ENCODE data around the gene CIAO3. TPM values are rescaled to one million over a fixed set of nuclear protein-coding genes. Genes with fewer than 3 reads are reported as not detected.
A peak's percentile ranks its signal among the peaks of the same experiment; 100 is the strongest.
"Not testable (repeated sequence)": the region's sequence is repeated elsewhere in the genome, so short reads cannot be mapped to it uniquely, and the experiment has no call there.

Gene CIAO3
- total RNA-seq, 2 donors from 2014 or later, result 39.2 to 47.1 TPM

DNA sequence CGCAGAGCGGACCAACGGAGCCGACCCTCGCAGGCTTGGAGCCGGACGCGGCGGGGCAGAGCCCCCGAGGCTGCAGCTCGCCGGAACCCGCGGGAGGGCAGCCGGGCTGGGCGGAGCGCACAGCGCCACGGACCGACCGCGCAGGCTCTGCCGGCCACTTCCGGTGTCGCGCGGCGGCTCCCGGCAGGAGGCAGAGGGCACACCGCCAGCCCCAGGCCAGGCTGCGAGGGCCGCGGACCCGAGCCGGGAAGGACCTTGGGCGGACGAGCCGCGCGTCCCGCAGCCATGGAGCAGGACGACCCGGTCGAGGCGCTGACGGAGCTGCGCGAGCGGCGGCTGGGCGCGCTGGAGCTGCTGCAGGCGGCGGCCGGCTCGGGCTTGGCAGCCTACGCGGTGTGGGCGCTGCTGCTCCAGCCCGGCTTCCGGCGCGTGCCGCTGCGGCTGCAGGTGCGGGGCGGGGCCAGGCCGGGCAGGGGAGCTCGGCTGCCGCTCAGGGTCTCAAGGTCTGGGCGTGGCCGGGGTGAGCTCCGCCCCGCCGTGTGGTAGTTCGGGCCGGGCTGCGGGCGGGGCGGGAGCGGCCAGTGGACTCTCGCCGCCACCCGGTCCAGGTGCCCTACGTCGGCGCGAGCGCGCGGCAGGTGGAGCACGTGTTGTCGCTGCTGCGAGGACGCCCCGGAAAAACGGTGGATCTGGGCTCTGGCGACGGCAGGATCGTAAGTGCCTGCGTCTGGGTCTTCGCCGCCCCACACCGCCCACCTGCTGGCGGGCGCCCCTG, 19.6 kb downstream of the CIAO3 start, which contains the start of gene ANTKMT:
TSS of gene ANTKMT (plus strand) at position 157 of the 775 bp plus-strand sequence. CDS start at position 286, 129 bp downstream.
- peak within 1 kb of the TSS; percentile 66 for H3K27ac Mint-ChIP-seq
- no peaks in the 10 kb centered on the region for H3K9me3 Mint-ChIP-seq
- H3K27me3 Mint-ChIP-seq, result no peaks in the 10 kb centered on the region
- peak within 1 kb of the TSS; percentile 80 for H3K4me3 Mint-ChIP-seq
- no peaks in the 10 kb centered on the region for H3K4me1 Mint-ChIP-seq
- no peaks in the 10 kb centered on the region for H3K36me3 Mint-ChIP-seq (ENCODE audit: low read depth)
- ATAC-seq (replicated peaks), result peak; percentile 76

- no peaks in the 10 kb centered on the region for H3K36me3 Mint-ChIP-seq (ENCODE audit: low read depth)
- ATAC-seq (replicated peaks), result peak; percentile 57
- H3K9me3 Mint-ChIP-seq, result no peaks in the 10 kb centered on the region
- no peaks in the 10 kb centered on the region for H3K27me3 Mint-ChIP-seq
- peak overlapping the region; percentile 66 for H3K27ac Mint-ChIP-seq
- H3K4me3 Mint-ChIP-seq, result peak overlapping the region; percentile 80
- no peaks in the 10 kb centered on the region for H3K4me1 Mint-ChIP-seq
Observed at GRCh38 chr16:720447-720989, 20.3 kb downstream of the CIAO3 start.

DNA sequence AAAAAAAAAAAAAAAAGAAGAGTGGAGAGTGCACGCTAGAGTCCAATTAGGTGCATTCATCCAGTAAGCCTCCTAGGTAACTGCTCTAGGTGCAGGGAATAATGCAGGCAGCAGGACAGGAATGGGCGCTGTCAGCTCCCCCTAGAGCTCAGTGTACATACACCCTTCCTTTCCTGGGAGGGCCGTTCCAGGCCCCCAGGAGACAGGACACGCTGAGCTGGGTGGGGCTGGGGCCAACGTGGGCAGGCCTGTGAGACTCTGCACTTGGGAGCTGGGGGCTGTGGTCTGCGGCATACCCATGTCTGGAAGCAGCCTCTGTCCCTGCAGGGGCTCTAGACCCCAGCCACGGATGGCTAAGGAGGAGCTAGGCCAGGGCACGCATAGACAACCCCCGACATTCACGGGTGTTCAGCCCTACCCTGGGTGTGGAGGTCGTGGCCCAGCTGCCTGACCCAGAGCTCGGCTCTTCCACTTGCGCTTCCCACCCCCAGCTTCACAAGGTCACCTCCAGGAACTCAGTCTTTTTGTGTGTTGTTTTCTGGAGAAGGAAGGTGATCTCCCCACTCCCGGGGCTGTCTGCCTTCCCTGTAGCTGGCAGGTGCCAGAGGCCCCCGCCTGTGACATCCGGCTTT, 20.9 kb downstream of the CIAO3 start:
- Mint-ChIP-seq H3K27me3 (no peaks in the 10 kb centered on the region), H3K4me3 (peak overlapping the region; percentile 80), H3K27ac (peak overlapping the region; percentile 66), H3K4me1 (no peaks in the 10 kb centered on the region), H3K36me3 (ENCODE audit: low read depth) (no peaks in the 10 kb centered on the region), H3K9me3 (no peaks in the 10 kb centered on the region)
- peak; percentile 3 for ATAC-seq (replicated peaks)

GRCh38 chr16:718922-719321, 21.9 kb downstream of the CIAO3 start:
- ATAC-seq (replicated peaks), result no peak
- Mint-ChIP-seq H3K4me3 (peak overlapping the region; percentile 80), H3K4me1 (no peaks in the 10 kb centered on the region), H3K27me3 (no peaks in the 10 kb centered on the region), H3K27ac (no peak overlapping the region), H3K36me3 (ENCODE audit: low read depth) (no peaks in the 10 kb centered on the region), H3K9me3 (no peaks in the 10 kb centered on the region)

- Mint-ChIP-seq H3K27me3 (no peaks in the 10 kb centered on the region), H3K9me3 (no peaks in the 10 kb centered on the region), H3K27ac (no peak overlapping the region), H3K36me3 (ENCODE audit: low read depth) (no peaks in the 10 kb centered on the region), H3K4me1 (no peaks in the 10 kb centered on the region), H3K4me3 (no peak overlapping the region)
- no peak for ATAC-seq (replicated peaks)
Observed at GRCh38 chr16:718389-718788, 22.4 kb downstream of the CIAO3 start.

DNA sequence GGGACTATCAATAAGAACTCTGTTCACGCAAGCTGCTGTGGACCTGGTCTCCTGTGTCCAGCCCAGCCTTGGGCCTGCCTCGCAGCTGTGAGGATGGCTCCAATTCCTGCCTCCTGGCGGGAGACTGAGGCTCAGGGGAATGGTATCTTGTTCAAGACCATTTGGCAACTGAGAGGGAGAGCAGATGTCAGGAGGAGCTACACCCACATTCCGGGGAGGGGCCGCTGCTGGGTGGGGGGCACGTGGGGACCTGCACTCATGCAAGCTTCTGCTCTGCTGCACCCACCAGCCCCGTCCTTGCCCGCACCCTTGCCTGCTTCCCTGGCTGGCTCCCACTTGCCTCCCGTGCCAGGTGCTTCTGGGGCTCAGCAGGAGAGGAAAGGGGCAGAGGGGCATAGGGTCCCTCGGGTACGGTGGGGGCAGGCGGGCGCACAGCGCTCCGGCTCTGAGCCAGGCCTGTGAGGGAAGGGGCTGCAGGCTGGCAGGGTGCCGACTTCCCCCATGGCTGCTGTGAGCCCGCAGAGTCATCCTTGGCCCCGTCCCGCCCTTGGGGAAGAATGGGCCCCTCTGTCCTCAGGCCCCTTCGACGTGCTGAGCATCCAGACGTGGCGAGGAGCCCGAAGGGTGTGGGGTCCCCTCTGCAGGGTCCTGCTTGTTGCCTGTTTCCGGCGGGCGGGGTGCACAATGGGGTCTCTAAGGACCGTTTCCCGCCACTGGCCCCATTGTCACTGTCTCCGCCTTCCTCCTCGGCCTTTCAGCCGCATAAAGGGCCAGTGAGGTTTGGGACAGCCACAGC, 23.1 kb downstream of the CIAO3 start:
- no peak for ATAC-seq (replicated peaks)
- H3K4me1 Mint-ChIP-seq, result no peaks in the 10 kb centered on the region
- H3K9me3 Mint-ChIP-seq, result no peaks in the 10 kb centered on the region
- no peak overlapping the region for H3K4me3 Mint-ChIP-seq
- no peaks in the 10 kb centered on the region for H3K36me3 Mint-ChIP-seq (ENCODE audit: low read depth)
- H3K27me3 Mint-ChIP-seq, result no peaks in the 10 kb centered on the region
- no peak overlapping the region for H3K27ac Mint-ChIP-seq

- no peaks in the 10 kb centered on the region for H3K36me3 Mint-ChIP-seq (ENCODE audit: low read depth)
- no peaks in the 10 kb centered on the region for H3K27me3 Mint-ChIP-seq
- H3K27ac Mint-ChIP-seq, result no peak overlapping the region
- no peaks in the 10 kb centered on the region for H3K9me3 Mint-ChIP-seq
- peak overlapping the region; percentile 44 for H3K4me3 Mint-ChIP-seq
- H3K4me1 Mint-ChIP-seq, result no peaks in the 10 kb centered on the region
- no peak for ATAC-seq (replicated peaks)
Observed at GRCh38 chr16:716768-717325, 23.9 kb downstream of the CIAO3 start.

DNA sequence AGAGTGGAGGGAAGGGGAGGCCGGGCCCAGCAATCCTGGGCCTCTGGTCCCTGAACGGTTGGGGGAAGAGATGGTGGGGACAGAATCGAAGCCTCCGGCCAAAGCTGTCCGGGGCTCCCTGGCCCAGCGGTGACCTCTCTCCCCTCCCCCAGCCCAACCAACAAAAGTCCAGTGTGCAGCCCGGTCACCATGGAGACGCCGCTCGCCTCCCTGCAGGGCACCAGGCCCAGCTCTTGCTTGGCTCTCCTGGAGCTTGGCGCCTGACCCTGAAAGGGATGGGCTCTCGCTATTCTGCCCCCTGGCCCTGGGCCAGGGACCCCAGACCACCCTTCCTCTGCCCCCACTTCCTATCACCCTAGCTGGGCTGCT, 24.6 kb downstream of the CIAO3 start:
- H3K27ac Mint-ChIP-seq, result no peak overlapping the region
- no peaks in the 10 kb centered on the region for H3K36me3 Mint-ChIP-seq (ENCODE audit: low read depth)
- no peaks in the 10 kb centered on the region for H3K27me3 Mint-ChIP-seq
- no peak for ATAC-seq (replicated peaks)
- peak overlapping the region; percentile 44 for H3K4me3 Mint-ChIP-seq
- no peaks in the 10 kb centered on the region for H3K4me1 Mint-ChIP-seq
- no peaks in the 10 kb centered on the region for H3K9me3 Mint-ChIP-seq

DNA sequence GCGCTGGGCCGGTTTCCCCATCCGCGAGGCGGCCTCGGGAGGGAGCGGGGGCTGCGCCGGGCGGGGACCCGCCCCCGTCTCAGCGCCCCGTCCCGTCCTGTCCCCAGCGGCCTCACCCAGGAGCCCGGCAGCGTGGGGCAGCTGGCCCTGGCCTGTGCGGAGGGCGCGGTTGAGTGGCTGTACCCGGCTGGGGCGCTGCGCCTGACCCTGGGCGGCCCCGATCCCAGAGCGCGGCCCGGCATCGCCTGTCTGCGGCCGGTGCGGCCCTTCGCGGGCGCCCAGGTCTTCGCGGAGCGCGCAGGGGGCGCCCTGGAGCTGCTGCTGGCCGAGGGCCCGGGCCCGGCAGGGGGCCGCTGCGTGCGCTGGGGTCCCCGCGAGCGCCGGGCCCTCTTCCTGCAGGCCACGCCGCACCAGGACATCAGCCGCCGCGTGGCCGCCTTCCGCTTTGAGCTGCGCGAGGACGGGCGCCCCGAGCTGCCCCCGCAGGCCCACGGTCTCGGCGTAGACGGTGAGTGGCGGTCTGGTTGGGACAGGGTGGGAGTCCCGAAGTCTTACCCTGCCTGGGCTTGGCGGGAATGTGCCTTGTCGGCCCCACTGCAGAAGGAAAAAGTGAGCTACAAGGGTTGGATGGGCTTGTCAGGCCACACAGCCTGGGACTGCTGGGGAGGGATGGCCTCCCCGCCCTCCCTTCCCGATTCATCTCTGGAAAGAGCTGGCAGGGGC, 25.2 kb downstream of the CIAO3 start:
- no peaks in the 10 kb centered on the region for H3K27me3 Mint-ChIP-seq
- no peak overlapping the region for H3K27ac Mint-ChIP-seq

DNA sequence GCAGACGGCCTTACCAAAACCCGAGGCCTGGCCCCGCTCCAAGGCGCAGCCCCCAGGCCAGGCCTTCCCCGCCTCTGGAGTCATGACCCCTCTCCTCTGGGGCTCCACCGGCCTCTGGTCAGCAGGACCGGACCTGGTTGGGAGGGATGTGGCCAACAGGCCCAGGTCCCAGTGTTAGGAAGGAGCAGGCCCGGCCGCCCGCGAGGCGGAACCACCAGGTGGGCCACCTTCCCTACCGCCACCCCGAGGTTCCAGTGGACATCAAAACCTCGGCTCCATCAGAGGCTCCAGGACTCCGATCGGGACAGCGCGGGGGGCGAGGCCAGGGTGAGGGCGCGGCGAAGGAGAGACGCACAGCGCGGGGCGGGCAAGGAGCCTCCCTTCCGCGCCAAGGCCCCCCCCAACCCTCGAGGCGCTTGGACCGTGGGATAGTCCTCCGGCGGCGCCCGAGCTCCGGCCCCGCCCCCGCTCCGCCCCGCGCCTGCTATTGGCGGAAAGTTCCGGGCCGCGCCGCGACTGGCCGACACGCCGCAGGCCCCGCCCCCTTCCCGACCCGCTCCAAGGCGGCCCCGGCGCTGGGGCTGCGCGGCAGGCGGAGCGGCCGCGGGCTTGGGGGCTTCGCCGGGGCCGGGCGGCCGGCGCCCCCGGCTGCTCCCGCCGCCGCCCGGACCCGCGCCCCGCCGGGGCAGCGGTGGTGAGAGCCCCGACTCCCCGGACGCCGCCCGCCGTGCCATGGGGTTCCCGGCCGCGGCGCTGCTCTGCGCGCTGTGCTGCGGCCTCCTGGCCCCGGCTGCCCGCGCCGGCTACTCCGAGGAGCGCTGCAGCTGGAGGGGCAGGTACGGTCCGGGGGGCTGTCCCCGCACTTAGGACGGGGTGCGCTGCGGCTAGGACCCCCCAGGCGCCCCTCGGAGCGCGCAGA, 26.0 kb downstream of the CIAO3 start, which contains the start of gene METRN:
TSS of gene METRN (plus strand) at position 561 of the 919 bp plus-strand sequence. CDS start at position 733, 172 bp downstream.
- peak within 1 kb of the TSS; percentile 44 for H3K4me3 Mint-ChIP-seq
- H3K36me3 Mint-ChIP-seq (ENCODE audit: low read depth), result no peaks in the 10 kb centered on the region
- H3K9me3 Mint-ChIP-seq, result no peaks in the 10 kb centered on the region
- no peaks in the 10 kb centered on the region for H3K27me3 Mint-ChIP-seq
- no peaks in the 10 kb centered on the region for H3K4me1 Mint-ChIP-seq
- ATAC-seq (replicated peaks), result peak; percentile 93
- H3K27ac Mint-ChIP-seq, result no peak within 1 kb of the TSS

More for the DNA sequence above, 25.2 kb downstream of the CIAO3 start:
- ATAC-seq (replicated peaks), result peak; percentile 6
- H3K36me3 Mint-ChIP-seq (ENCODE audit: low read depth), result no peaks in the 10 kb centered on the region
- H3K4me3 Mint-ChIP-seq, result peak overlapping the region; percentile 44
- H3K4me1 Mint-ChIP-seq, result no peaks in the 10 kb centered on the region
- H3K9me3 Mint-ChIP-seq, result no peaks in the 10 kb centered on the region

DNA sequence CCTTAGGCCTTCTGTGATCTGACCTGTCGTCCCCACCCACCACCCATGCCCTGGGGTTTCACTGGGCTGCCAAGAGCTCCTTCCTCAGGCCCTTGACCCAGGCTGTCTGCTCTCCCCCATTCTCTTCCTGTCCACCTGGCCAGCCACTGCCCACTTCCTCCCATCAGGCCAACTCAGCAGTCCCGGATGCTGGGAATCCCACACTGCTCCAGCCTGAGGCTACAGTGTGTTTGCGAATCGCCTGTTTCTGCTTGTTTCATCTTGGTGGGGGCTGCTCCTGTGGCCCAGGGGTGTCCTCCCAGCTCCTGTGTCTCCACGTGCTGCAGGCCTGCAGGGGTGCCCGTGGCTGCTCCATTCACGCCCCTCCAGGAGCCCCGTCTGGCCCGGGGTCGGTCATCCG, 26.7 kb downstream of the CIAO3 start:
- Mint-ChIP-seq H3K27ac (no peak overlapping the region), H3K4me3 (no peak overlapping the region), H3K9me3 (no peaks in the 10 kb centered on the region), H3K36me3 (ENCODE audit: low read depth) (no peaks in the 10 kb centered on the region), H3K4me1 (no peaks in the 10 kb centered on the region), H3K27me3 (no peaks in the 10 kb centered on the region)
- ATAC-seq (replicated peaks), result no peak

GRCh38 chr16:712740-713250, 28.0 kb downstream of the CIAO3 start:
- not testable (repeated sequence) for H3K27ac Mint-ChIP-seq; H3K4me3 Mint-ChIP-seq; H3K4me1 Mint-ChIP-seq; ATAC-seq (replicated peaks); H3K9me3 Mint-ChIP-seq; H3K27me3 Mint-ChIP-seq; H3K36me3 Mint-ChIP-seq (ENCODE audit: low read depth)

Measured in activated T-helper 17 cell treated with anti-CD3 and anti-CD28 coated beads, Interleukin-2, amount 50 U/mL, for 72 hours (primary cell).